H9 (cell line): Measurements from ENCODE around the gene SNAPC2. TPM values are rescaled to one million over a fixed set of nuclear protein-coding genes. Genes with fewer than 3 reads are reported as not detected.

Source experiments
- DNase-seq: peaks from one replicate; pipeline ENCODE4 v3.0.0-alpha.2; 2017
- H2AFZ ChIP-seq: one replicate; pipeline ENCODE4 v1.6.1; 2013; ENCODE audit warnings: mild to moderate bottlenecking, low read length, control low read depth, moderate library complexity
- H2AK5ac ChIP-seq: 2 replicates; pipeline ENCODE4 v1.6.1; 2013; ENCODE audit warnings: low read length, control low read depth, mixed read lengths; ENCODE audit not compliant: insufficient read length
- H2BK120ac ChIP-seq: one replicate; pipeline ENCODE4 v1.6.1; 2013; ENCODE audit warnings: low read depth, mild to moderate bottlenecking, low read length, control low read depth, inconsistent platforms; ENCODE audit not compliant: poor library complexity, severe bottlenecking
- H2BK12ac ChIP-seq: 2 replicates; pipeline ENCODE4 v1.6.1; 2013; ENCODE audit warnings: low read length, control low read depth, mixed read lengths, low read depth; ENCODE audit not compliant: insufficient read length
- H2BK15ac ChIP-seq: 2 replicates; pipeline ENCODE4 v1.6.1; 2013; ENCODE audit warnings: low read depth, low read length, control low read depth
- H2BK20ac ChIP-seq: one replicate; pipeline ENCODE4 v1.6.1; 2013; ENCODE audit warnings: low read depth, mild to moderate bottlenecking, low read length, control low read depth, inconsistent platforms; ENCODE audit not compliant: poor library complexity, severe bottlenecking
- H2BK5ac ChIP-seq: 2 replicates; pipeline ENCODE4 v1.6.1; 2013; ENCODE audit warnings: low read length, control low read depth, mixed read lengths; ENCODE audit not compliant: insufficient read length
- H3K14ac ChIP-seq: 2 replicates; pipeline ENCODE4 v1.6.1; 2013; ENCODE audit warnings: low read length, control low read depth; ENCODE audit not compliant: insufficient read depth
- H3K18ac ChIP-seq: 2 replicates; pipeline ENCODE4 v1.6.1; 2013; ENCODE audit warnings: low read depth, mild to moderate bottlenecking, mixed read lengths, low read length, control low read depth; ENCODE audit not compliant: insufficient read length
- H3K23ac ChIP-seq: 2 replicates; pipeline ENCODE4 v1.6.1; 2013; ENCODE audit warnings: low read length, control low read depth, mixed read lengths, low read depth; ENCODE audit not compliant: insufficient read length
- H3K23me2 ChIP-seq: 2 replicates; pipeline ENCODE4 v1.6.1; 2013; ENCODE audit warnings: low read depth, mild to moderate bottlenecking, mixed read lengths, low read length, control low read depth; ENCODE audit not compliant: insufficient read length, poor library complexity, severe bottlenecking
- H3K27ac ChIP-seq: 2 replicates; pipeline ENCODE4 v1.5.1; 2013; ENCODE audit warnings: low read length, control low read depth, mixed read lengths, low read depth; ENCODE audit not compliant: insufficient read length
- H3K27me3 ChIP-seq: 2 replicates; pipeline ENCODE4 v1.6.1; 2013; ENCODE audit warnings: low read length, control low read depth, inconsistent platforms; ENCODE audit not compliant: insufficient read depth
- H3K4ac ChIP-seq: 2 replicates; pipeline ENCODE4 v1.6.1; 2013; ENCODE audit warnings: low read depth, mild to moderate bottlenecking, control low read depth, inconsistent platforms, low read length, moderate library complexity
- H3K4me1 ChIP-seq: 2 replicates; pipeline ENCODE4 v1.6.1; 2013; ENCODE audit warnings: low read length, control low read depth, inconsistent platforms; ENCODE audit not compliant: insufficient read depth
- H3K4me2 ChIP-seq: 2 replicates; pipeline ENCODE4 v1.6.1; 2013; ENCODE audit warnings: low read length, control low read depth, mixed read lengths; ENCODE audit not compliant: insufficient read length, insufficient read depth
- H3K56ac ChIP-seq: 2 replicates; pipeline ENCODE4 v1.6.1; 2013; ENCODE audit warnings: low read depth, mild to moderate bottlenecking, mixed read lengths, low read length, control low read depth; ENCODE audit not compliant: insufficient read length
- H3K79me1 ChIP-seq: 2 replicates; pipeline ENCODE4 v1.6.1; 2013; ENCODE audit warnings: low read depth, mild to moderate bottlenecking, moderate library complexity, low read length, control low read depth, inconsistent platforms; ENCODE audit not compliant: insufficient read depth, poor library complexity, severe bottlenecking
- H3K79me2 ChIP-seq: 2 replicates; pipeline ENCODE4 v1.6.1; 2013; ENCODE audit warnings: low read length, control low read depth, inconsistent platforms; ENCODE audit not compliant: insufficient read depth
- H3K9ac ChIP-seq: 2 replicates; pipeline ENCODE4 v1.6.1; 2013; ENCODE audit warnings: low read length, control low read depth, mixed read lengths; ENCODE audit not compliant: insufficient read length; ENCODE audit errors: extremely low read depth
- H3K9me3 ChIP-seq: one replicate; pipeline ENCODE4 v1.6.1; 2013; ENCODE audit warnings: low read depth, low read length, inconsistent platforms; ENCODE audit not compliant: control insufficient read depth
- H3T11ph ChIP-seq: one replicate; pipeline ENCODE4 v1.6.1; 2013; ENCODE audit warnings: mild to moderate bottlenecking, low read length, control low read depth, inconsistent platforms
- H4K20me1 ChIP-seq: one replicate; pipeline ENCODE4 v1.6.1; 2013; ENCODE audit not compliant: control insufficient read depth, insufficient read length, insufficient read depth
- H4K5ac ChIP-seq: 2 replicates; pipeline ENCODE4 v1.6.1; 2013; ENCODE audit warnings: low read depth, mild to moderate bottlenecking, mixed read lengths, low read length, control low read depth; ENCODE audit not compliant: insufficient read length
- H4K8ac ChIP-seq: replicated peaks from 2 replicates; pipeline ENCODE4 v1.6.1; 2013; ENCODE audit warnings: low read length, control low read depth, mixed read lengths, low read depth; ENCODE audit not compliant: insufficient read length
- H4K91ac ChIP-seq: 2 replicates; pipeline ENCODE4 v1.6.1; 2013; ENCODE audit warnings: low read depth, mild to moderate bottlenecking, moderate library complexity, mixed read lengths, low read length, control low read depth; ENCODE audit not compliant: insufficient read length
- H3K27ac Mint-ChIP-seq, 3 experiments: 2 replicates in 2 of 3; 3 replicates in 1 of 3; pipeline ENCODE4 v1.8.0; 2020 to 2021; ENCODE audit warnings: mixed read lengths in 3 of 3, mild to moderate bottlenecking in 1 of 3, moderate library complexity in 1 of 3
- H3K27me3 Mint-ChIP-seq: 2 replicates; pipeline ENCODE4 v1.8.0; 2021; ENCODE audit warnings: low read depth, mild to moderate bottlenecking, moderate library complexity, mixed read lengths
- H3K36me3 Mint-ChIP-seq, 3 experiments: 2 replicates in 2 of 3; 3 replicates in 1 of 3; pipeline ENCODE4 v1.8.0; 2020 to 2021; ENCODE audit warnings: low read depth in 3 of 3, mixed read lengths in 3 of 3; ENCODE audit not compliant: insufficient read depth in 1 of 3
- H3K4me1 Mint-ChIP-seq, 2 experiments: 2 replicates each; pipeline ENCODE4 v1.8.0; 2020; ENCODE audit warnings: mixed read lengths in 2 of 2
- H3K4me3 Mint-ChIP-seq, 2 experiments: 2 replicates in 1 of 2; 3 replicates in 1 of 2; pipeline ENCODE4 v1.8.0; 2020 to 2021; ENCODE audit warnings: mild to moderate bottlenecking in 2 of 2, mixed read lengths in 2 of 2, moderate library complexity in 1 of 2
- H3K9me3 Mint-ChIP-seq, 2 experiments: 2 replicates in 1 of 2; 3 replicates in 1 of 2; pipeline ENCODE4 v1.8.0; 2020; ENCODE audit warnings: mild to moderate bottlenecking in 2 of 2, mixed read lengths in 2 of 2, moderate library complexity in 1 of 2
- WGBS: extraction: QIAGEN DNeasy Blood & Tissue Kit; methylation state at CpG from one replicate; pipeline ENCODE4 v1.1.7; 2013; ENCODE audit warnings: missing lambda C conversion rate, low lambda C conversion rate, mixed read lengths; ENCODE audit not compliant: insufficient read length; ENCODE audit errors: extremely low coverage; 5-methylcytosine and 5-hydroxymethylcytosine counted together
- total RNA-seq: library from RNA; stranded (reverse); gene quantifications from 2 replicates; pipeline ENCODE4 v1.2.1, GENCODE V29; 2021
- TF ChIP-seq, protein P1 (sequence below): fragments of 200-600 bp; sonication (generic); conservative IDR thresholded peaks from 3 replicates; pipeline ENCODE4 v1.8.0; 2021; ENCODE audit warnings: antibody characterized with exemption, mild to moderate bottlenecking

The SNAPC2 gene
- total RNA-seq, 1 experiment from 2014 or later: 17.8 TPM

DNA sequence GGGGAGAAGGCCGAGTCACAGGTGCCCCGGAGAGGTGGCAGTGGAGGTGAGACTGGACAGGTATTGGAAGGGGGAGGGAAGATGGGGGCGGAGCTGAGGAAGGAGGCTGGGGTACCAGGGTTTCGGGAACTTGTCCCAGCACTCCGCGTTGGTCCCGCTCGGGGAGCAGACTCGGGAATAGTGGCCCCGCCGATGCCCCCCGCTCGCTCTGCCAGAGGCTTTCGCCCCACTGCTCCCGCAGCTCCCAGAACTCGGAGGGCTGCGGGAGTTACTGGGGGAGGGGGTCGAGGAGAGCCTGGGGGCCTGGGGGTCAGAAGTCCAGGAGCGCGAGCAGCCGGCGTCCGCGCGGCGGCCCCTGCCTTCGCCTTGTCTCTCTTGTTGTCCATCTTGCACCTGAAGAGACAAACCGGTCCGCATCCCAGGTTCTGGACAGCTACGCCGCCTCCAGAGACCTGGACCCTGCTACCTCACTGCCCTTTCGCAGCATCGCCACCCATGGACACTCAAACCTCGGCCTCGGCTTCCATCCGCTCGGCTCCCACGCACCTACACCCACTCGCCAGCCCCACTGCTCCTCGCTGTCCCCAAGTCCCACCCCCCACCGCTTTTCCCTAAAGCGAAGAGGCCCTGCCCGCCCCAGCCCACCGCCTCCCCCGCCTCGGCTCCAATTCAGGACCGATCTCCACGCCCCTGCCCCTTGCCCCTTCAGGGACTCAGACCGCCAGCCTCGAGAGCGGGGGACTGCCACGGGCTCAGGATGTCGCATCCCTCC, 46.6 kb upstream of the SNAPC2 start:
- TF ChIP-seq, protein P1, sequence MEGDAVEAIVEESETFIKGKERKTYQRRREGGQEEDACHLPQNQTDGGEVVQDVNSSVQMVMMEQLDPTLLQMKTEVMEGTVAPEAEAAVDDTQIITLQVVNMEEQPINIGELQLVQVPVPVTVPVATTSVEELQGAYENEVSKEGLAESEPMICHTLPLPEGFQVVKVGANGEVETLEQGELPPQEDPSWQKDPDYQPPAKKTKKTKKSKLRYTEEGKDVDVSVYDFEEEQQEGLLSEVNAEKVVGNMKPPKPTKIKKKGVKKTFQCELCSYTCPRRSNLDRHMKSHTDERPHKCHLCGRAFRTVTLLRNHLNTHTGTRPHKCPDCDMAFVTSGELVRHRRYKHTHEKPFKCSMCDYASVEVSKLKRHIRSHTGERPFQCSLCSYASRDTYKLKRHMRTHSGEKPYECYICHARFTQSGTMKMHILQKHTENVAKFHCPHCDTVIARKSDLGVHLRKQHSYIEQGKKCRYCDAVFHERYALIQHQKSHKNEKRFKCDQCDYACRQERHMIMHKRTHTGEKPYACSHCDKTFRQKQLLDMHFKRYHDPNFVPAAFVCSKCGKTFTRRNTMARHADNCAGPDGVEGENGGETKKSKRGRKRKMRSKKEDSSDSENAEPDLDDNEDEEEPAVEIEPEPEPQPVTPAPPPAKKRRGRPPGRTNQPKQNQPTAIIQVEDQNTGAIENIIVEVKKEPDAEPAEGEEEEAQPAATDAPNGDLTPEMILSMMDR: no peak
- no peak overlapping the region for H3K4ac ChIP-seq
- H2BK5ac ChIP-seq: no peak overlapping the region
- Mint-ChIP-seq H3K36me3 (peaks cover 0 to 6% (median 5%) of the 10 kb centered on the region in 3 experiments; a peak in 4 of 7 replicates), H3K9me3 (no peaks in the 10 kb centered on the region), H3K27me3 (peaks cover 12% of the 10 kb centered on the region), H3K4me3 (peak overlapping the region; percentile 82 to 97), H3K27ac (peak overlapping the region in 1 of 3 experiments; percentile 82; a peak in 1 of 7 replicates), H3K4me1 (peaks cover 17 to 27% of the 10 kb centered on the region in 2 experiments)
- H4K91ac ChIP-seq: no peak overlapping the region
- no peaks in the 10 kb centered on the region for H3K79me1 ChIP-seq
- H4K20me1 ChIP-seq: no peaks in the 10 kb centered on the region
- no peaks in the 10 kb centered on the region; the same call in 1 of the 2 replicates for H3K4me1 ChIP-seq
- peak overlapping the region; percentile 71 for H3K4me2 ChIP-seq
- no peak overlapping the region for H2BK120ac ChIP-seq
- peak overlapping the region; percentile 20 for H3K9ac ChIP-seq
- H3K79me2 ChIP-seq: no peaks in the 10 kb centered on the region
- H3K23ac ChIP-seq: no peak overlapping the region
- WGBS: no CpG with 5 or more reads among the region's 53 CpGs
- no peak overlapping the region for H2BK15ac ChIP-seq
- H2BK12ac ChIP-seq: no peak overlapping the region
- peak overlapping the region; percentile 75 for H3K18ac ChIP-seq
- H4K5ac ChIP-seq: no peak overlapping the region
- no peak for DNase-seq
- H4K8ac ChIP-seq: no peak overlapping the region
- H3K23me2 ChIP-seq: peaks cover 19% of the 10 kb centered on the region
- no peaks in the 10 kb centered on the region for H3K9me3 ChIP-seq
- H3K27me3 ChIP-seq: peaks cover 1% of the 10 kb centered on the region; the same call in 1 of the 2 replicates
- peak overlapping the region; percentile 88 for H3K14ac ChIP-seq
- no peak overlapping the region for H3K27ac ChIP-seq
- no peak overlapping the region for H2AFZ ChIP-seq
- no peak overlapping the region for H3T11ph ChIP-seq
- no peak overlapping the region for H3K56ac ChIP-seq
- no peak overlapping the region for H2AK5ac ChIP-seq
- no peak overlapping the region for H2BK20ac ChIP-seq
